AG09319 (cell line): ENCODE data around the gene HAX1.
"Not testable (repeated sequence)": the region's sequence is repeated elsewhere in the genome, so short reads cannot be mapped to it uniquely, and the experiment has no call there.

Source experiments
- DNase-seq: peaks from one replicate; pipeline ENCODE4 v3.0.0-alpha.2; 2010; ENCODE audit warnings: low read depth; ENCODE audit errors: extremely low read depth
- CTCF ChIP-seq: IDR thresholded peaks from 2 replicates; pipeline ENCODE4 v1.5.1; 2011; ENCODE audit warnings: low read depth, mild to moderate bottlenecking, inconsistent platforms, low read length, moderate library complexity

The HAX1 gene

GRCh38 chr1:154272217-154272998 is at the start of gene HAX1:
Gene HAX1 (plus strand): TSS chr1:154272629. CDS start chr1:154272724, 95 bp downstream.
- DNase-seq, result peak; percentile 91
- peak; percentile 83 for TF ChIP-seq CTCF

GRCh38 chr1:154222918-154223317 is 49.5 kb upstream of the HAX1 start:
- no peak for TF ChIP-seq CTCF
- DNase-seq, result no peak

GRCh38 chr1:154223621-154224020 is 48.8 kb upstream of the HAX1 start:
- DNase-seq, result no peak
- TF ChIP-seq CTCF, result no peak

GRCh38 chr1:154225370-154225769 is 47.1 kb upstream of the HAX1 start:
- no peak for DNase-seq
- TF ChIP-seq CTCF, result no peak

- DNase-seq, result not testable (repeated sequence)
Measured at GRCh38 chr1:154231112-154231511, 41.3 kb upstream of the HAX1 start.

- not testable (repeated sequence) for DNase-seq
Measured at GRCh38 chr1:154233127-154233526, 39.3 kb upstream of the HAX1 start.

- no peak for DNase-seq
- TF ChIP-seq CTCF, result no peak
Measured at GRCh38 chr1:154236855-154237254, 35.6 kb upstream of the HAX1 start.

GRCh38 chr1:154237435-154237834 is 35.0 kb upstream of the HAX1 start:
- no peak for DNase-seq
- no peak for TF ChIP-seq CTCF
